Esophagus squamous epithelium (tissue), 5 donors: ENCODE measurements around the gene RHOC. TPM values are rescaled to one million over a fixed set of nuclear protein-coding genes. Genes with fewer than 3 reads are reported as not detected.
"Not testable (repeated sequence)": the region's sequence is repeated elsewhere in the genome, so short reads cannot be mapped to it uniquely, and the experiment has no call there.

ENCODE experiments used
- DNase-seq: peaks from one replicate; lab custom pipeline; 2025; lab: John Stamatoyannopoulos, UW
- H3K27ac ChIP-seq, 4 donors: fragments of 200-600 bp; sonication (generic); one replicate each; pipeline ENCODE4 v1.5.1; 2016 to 2019; ENCODE audit warnings: mild to moderate bottlenecking in 1 of 4
- H3K27me3 ChIP-seq, 4 donors: fragments of 200-600 bp; sonication (generic); 1 replicate in 3 of 4; 2 replicates in 1 of 4; pipeline versions ENCODE4 v1.5.1 to v1.6.0; 2017 to 2021; ENCODE audit warnings: antibody characterized with exemption in 1 of 4
- H3K36me3 ChIP-seq, 3 donors: fragments of 200-600 bp; sonication (generic); one replicate each; pipeline ENCODE4 v1.5.1; 2016 to 2019
- H3K4me1 ChIP-seq, 3 donors: fragments of 200-600 bp; sonication (generic); one replicate each; pipeline ENCODE4 v1.5.1; 2017 to 2019
- H3K4me3 ChIP-seq, 4 donors: fragments of 200-600 bp; sonication (generic); 1 replicate in 3 of 4; 2 replicates in 1 of 4; pipeline ENCODE4 v1.5.1; 2016 to 2019; ENCODE audit warnings: mild to moderate bottlenecking in 2 of 4, moderate library complexity in 1 of 4
- H3K9me3 ChIP-seq, 3 donors: fragments of 200-600 bp; sonication (generic); one replicate each; pipeline ENCODE4 v1.5.1; 2016 to 2019
- POLR2A ChIP-seq, 4 donors: fragments of 450-650 bp; IDR thresholded peaks; one replicate each; pipeline ENCODE4 v1.6.1; 2017; ENCODE audit warnings: antibody characterized with exemption in 4 of 4, mild to moderate bottlenecking in 4 of 4, moderate library complexity in 3 of 4
- WGBS, 2 donors: methylation state at CpG; one replicate each; pipeline ENCODE4 v1.1.5; 2018; 5-methylcytosine and 5-hydroxymethylcytosine counted together
- intact Hi-C: fragments of 100-400 bp; cut with DNase I; formaldehyde crosslinking; loops from one replicate; pipeline ENCODE4 v1.15.0; 2022
- total RNA-seq, 4 donors: library from RNA; depleted of rRNA; stranded (reverse); fragments of >200 nt; gene quantifications; one replicate each; pipeline ENCODE4 v1.1.0, GENCODE V29; 2016
- TF ChIP-seq, protein P1 (sequence below), 6 experiments: fragments of 450-650 bp in 4 of 6; fragments of 200-600 bp in 2 of 6; sonication (generic) in 2 of 6; IDR thresholded peaks; one replicate each; pipeline ENCODE4 v1.5.1; 2016 to 2019; ENCODE audit warnings: antibody characterized with exemption in 6 of 6, mild to moderate bottlenecking in 4 of 6, moderate library complexity in 4 of 6
- donor health status: DM: yes; HTN: yes; CAD: no.

Gene RHOC
- total RNA-seq, 4 donors from 2014 or later, result 49.9 to 108 (median 78.0) TPM

DNA sequence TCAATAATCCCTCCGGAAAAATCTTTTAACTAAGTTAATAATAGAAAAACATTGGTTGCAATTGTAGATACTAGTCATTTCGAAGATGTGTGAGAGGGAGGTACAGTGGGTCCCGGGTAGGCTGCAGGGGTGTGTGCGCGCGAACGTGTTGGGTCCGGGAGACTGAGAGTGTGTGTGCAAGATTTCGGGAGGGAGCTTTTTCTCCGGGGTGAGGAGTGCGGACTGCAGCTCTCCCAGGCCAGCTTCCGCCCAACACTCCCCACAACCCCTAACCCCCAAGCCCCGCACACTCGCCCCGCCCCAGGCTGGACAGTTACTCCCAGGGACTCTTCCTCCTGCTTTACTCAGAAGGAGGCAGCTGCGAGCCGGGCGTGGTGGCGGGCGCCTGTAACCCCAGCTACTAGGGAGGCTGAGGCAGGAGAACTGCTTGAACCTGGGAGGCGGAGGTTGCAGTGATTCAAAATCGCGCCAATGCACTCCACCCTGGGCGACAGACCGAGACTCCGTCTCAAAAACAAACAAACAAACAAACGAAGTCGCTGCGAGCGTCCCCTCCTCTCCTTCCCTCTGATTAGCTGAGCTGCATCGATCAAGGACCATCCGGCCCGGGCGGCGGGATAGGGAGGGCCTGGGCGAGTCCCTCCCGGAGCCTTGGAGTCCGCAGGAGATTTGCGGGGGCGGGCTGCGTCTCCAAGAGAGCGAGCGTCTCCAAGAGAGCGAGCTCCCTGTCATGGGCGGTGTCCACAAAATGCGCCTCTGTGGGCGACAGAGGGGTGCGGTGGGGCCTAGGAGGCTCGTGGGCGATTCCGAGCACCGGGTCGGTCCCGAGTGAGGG, 36.5 kb upstream of the RHOC start:
- Histone ChIP-seq H3K36me3 (no peaks in the 10 kb centered on the region), H3K4me3 (peak overlapping the region; percentile 14 to 59 (median 43)), H3K27ac (no peak overlapping the region), H3K27me3 (peaks cover 0 to 46% (median 3%) of the 10 kb centered on the region in 4 donors), H3K4me1 (peaks cover 6 to 13% (median 10%) of the 10 kb centered on the region in 3 donors), H3K9me3 (no peaks in the 10 kb centered on the region)
- no peak for DNase-seq
- WGBS, 2 donors, result 46 to 67% methylated on average over 3 to 11 of the region's 54 CpGs
- intact Hi-C loops, result no loop called here
- TF ChIP-seq, protein P1, sequence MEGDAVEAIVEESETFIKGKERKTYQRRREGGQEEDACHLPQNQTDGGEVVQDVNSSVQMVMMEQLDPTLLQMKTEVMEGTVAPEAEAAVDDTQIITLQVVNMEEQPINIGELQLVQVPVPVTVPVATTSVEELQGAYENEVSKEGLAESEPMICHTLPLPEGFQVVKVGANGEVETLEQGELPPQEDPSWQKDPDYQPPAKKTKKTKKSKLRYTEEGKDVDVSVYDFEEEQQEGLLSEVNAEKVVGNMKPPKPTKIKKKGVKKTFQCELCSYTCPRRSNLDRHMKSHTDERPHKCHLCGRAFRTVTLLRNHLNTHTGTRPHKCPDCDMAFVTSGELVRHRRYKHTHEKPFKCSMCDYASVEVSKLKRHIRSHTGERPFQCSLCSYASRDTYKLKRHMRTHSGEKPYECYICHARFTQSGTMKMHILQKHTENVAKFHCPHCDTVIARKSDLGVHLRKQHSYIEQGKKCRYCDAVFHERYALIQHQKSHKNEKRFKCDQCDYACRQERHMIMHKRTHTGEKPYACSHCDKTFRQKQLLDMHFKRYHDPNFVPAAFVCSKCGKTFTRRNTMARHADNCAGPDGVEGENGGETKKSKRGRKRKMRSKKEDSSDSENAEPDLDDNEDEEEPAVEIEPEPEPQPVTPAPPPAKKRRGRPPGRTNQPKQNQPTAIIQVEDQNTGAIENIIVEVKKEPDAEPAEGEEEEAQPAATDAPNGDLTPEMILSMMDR (IDR thresholded peaks at IDR 0.05), result no peak
- no peak for TF ChIP-seq POLR2A (IDR thresholded peaks at IDR 0.05)

DNA sequence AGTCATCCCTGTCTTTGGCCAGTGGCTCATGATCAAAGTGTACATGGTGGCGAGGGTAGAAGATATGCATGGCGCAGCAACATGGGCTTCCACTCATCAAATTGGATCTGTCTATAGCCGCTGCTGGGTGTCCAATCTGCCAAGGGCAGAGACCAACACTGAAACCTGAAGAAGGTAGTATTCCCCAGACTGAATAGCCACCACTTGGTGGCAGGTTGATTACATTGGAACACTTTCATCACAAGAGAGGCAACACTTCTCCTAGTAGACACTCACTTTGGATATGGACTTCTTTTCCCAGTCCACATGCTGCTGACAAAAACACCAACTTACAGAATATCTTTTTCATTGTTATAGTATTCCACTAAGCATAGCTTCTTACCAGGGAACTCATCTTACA, 30.6 kb upstream of the RHOC start:
- no peak overlapping the region for H3K4me3 ChIP-seq
- no peaks in the 10 kb centered on the region for H3K4me1 ChIP-seq
- WGBS, 2 donors, result 92 to 100% methylated on average over 1 to 3 of the region's 3 CpGs
- no peak overlapping the region for H3K27ac ChIP-seq
- no peaks in the 10 kb centered on the region for H3K9me3 ChIP-seq
- H3K36me3 ChIP-seq, result no peaks in the 10 kb centered on the region
- peaks cover 0 to 19% (median 0%) of the 10 kb centered on the region in 4 donors for H3K27me3 ChIP-seq
- intact Hi-C loops, result no loop called here
- TF ChIP-seq, protein P1 (IDR thresholded peaks at IDR 0.05), result no peak
- no peak for TF ChIP-seq POLR2A (IDR thresholded peaks at IDR 0.05)
- no peak for DNase-seq

DNA sequence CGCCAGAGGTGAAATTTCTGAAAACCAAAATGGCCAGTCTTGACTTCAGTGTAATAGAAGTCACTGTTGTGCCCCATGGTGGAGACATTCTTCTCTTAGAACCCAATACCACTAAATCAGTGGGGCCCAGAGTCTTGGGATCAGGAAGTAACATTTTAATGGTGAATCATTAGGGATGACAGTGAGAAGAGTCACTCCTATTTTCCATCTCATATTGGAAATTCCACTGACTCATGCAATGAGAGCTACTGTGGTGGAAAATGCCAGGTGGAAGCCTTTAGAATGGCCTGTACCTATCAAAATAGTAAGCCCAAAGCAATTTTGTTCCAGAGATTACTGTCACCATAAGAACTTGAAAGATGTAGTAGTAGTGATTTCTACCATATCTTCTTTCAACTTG, 28.8 kb upstream of the RHOC start:
- Histone ChIP-seq H3K27me3 (peaks cover 0 to 5% (median 0%) of the 10 kb centered on the region in 4 donors), H3K36me3 (no peaks in the 10 kb centered on the region), H3K4me1 (peaks cover 0 to 8% (median 0%) of the 10 kb centered on the region in 3 donors), H3K4me3 (no peak overlapping the region), H3K27ac (no peak overlapping the region), H3K9me3 (no peaks in the 10 kb centered on the region)
- no peak for DNase-seq
- TF ChIP-seq POLR2A (IDR thresholded peaks at IDR 0.05), result no peak
- TF ChIP-seq, protein P1 (IDR thresholded peaks at IDR 0.05), result no peak
- intact Hi-C loops, result no loop called here
- 93 to 100% methylated on average over 1 of the region's 1 CpG for WGBS, 2 donors

DNA sequence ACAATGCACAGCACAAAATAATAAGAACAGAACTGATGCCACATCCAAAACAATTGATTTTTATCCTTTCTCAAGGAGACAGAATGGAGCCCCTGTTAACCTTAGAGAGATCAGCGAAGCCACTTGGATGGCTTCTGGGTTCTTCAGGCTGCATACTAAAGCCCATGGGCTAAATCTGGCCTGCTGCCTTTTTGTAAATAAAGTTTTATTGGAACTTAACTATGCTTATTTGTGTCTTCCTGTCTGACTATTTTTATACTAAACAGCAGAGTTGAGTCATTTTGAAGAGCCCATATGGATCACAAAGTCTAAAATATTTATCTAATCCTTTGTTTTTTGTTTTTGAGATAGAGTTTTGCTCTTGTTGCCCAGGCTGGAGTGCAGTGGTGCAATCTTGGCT, 24.5 kb upstream of the RHOC start:
- H3K4me3 ChIP-seq, result no peak overlapping the region
- 93 to 100% methylated on average over 1 of the region's 1 CpG for WGBS, 2 donors
- H3K4me1 ChIP-seq, result peaks cover 0 to 8% (median 0%) of the 10 kb centered on the region in 3 donors
- H3K36me3 ChIP-seq, result no peaks in the 10 kb centered on the region
- no peak for DNase-seq
- H3K9me3 ChIP-seq, result no peaks in the 10 kb centered on the region
- no peak for TF ChIP-seq POLR2A (IDR thresholded peaks at IDR 0.05)
- TF ChIP-seq, protein P1 (IDR thresholded peaks at IDR 0.05), result no peak
- intact Hi-C loops, result no loop called here
- H3K27me3 ChIP-seq, result no peaks in the 10 kb centered on the region
- no peak overlapping the region for H3K27ac ChIP-seq

DNA sequence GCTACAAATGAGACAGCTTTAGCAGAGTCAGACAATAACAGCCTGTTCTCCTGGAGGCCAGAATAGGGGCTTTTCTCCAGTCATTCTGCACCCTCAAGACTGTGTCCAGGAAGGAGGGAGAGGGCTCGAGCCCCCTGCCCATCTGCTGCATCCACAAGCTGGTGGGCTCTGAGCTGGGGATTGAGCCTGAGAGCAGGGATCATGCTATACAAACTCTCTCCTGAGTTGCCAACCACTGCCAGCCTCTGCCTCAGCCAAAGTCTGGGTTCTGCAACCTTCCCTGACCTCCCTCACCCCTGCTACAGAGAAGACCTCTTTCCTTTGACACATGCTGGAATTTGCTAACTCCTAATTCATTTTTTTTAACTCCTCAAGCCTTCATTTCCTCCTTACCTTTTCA, 23.0 kb upstream of the RHOC start:
- WGBS, 2 donors, result 50 to 83% methylated on average over 1 of the region's 1 CpG
- no peaks in the 10 kb centered on the region for H3K36me3 ChIP-seq
- no peaks in the 10 kb centered on the region for H3K27me3 ChIP-seq
- H3K4me3 ChIP-seq, result no peak overlapping the region
- H3K4me1 ChIP-seq, result peaks cover 0 to 8% (median 0%) of the 10 kb centered on the region in 3 donors
- DNase-seq, result no peak
- intact Hi-C loops, result loop anchor here (10.0 kb wide), 1 partner anchor 315 kb away; no protein-coding TSS in a partner anchor
- no peak for TF ChIP-seq POLR2A (IDR thresholded peaks at IDR 0.05)
- TF ChIP-seq, protein P1 (IDR thresholded peaks at IDR 0.05), result no peak
- H3K27ac ChIP-seq, result no peak overlapping the region
- no peaks in the 10 kb centered on the region for H3K9me3 ChIP-seq

DNA sequence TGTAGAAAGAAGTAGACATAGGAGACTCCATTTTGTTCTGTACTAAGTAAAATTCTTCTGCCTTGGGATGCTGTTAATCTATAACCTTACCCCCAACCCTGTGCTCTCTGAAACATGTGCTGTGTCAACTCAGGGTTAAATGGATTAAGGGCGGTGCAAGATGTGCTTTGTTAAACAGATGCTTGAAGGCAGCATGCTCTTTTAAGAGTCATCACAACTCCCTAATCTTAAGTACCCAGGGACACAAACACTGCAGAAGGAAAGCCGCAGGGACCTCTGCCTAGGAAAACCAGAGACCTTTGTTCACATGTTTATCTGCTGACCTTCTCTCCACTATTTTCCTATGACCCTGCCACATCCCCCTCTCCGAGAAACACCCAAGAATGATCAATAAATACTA, 22.1 kb upstream of the RHOC start:
- H3K36me3 ChIP-seq, H3K4me1 ChIP-seq, H3K27me3 ChIP-seq, H3K4me3 ChIP-seq, H3K27ac ChIP-seq, DNase-seq, H3K9me3 ChIP-seq: not testable (repeated sequence)
- WGBS, 2 donors, result 79 to 82% methylated on average over 2 to 3 of the region's 3 CpGs
- intact Hi-C loops, result loop anchor here (10.0 kb wide), 1 partner anchor 316 kb away; no protein-coding TSS in a partner anchor

DNA sequence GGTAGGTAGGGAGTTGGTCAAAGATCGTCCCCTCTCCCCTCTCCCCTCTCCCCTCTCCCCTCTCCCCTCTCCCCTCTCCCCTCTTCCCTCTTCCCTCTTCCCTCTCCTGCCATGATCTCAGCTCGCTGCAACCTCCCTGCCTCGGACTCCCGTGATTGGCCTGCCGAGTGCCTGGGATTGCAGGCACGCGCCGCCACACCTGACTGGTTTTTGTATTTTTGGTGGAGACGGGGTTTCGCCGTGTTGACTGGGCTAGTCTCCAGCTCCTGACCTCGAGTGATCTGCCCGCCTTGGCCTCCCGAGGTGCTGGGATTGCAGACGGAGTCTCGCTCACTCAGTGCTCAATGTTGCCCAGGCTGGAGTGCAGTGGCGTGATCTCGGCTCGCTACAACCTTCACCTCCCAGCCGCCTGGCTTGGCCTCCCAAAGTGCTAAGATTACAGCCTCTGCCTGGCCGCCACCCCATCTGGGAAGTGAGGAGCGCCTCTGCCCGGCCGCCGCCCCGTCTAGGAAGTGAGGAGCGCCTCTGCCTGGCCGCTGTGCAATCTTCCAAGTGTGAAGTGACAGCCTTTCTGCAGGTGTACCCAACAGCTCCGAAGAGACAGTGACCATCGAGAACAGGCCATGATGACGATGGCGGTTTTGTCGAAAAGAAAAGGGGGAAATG, 21.5 kb upstream of the RHOC start:
- H3K9me3 ChIP-seq, H3K4me3 ChIP-seq, DNase-seq, H3K36me3 ChIP-seq, H3K27ac ChIP-seq, H3K27me3 ChIP-seq, H3K4me1 ChIP-seq: not testable (repeated sequence)
- WGBS, 2 donors, result 89 to 91% methylated on average over 6 to 7 of the region's 33 CpGs
- intact Hi-C loops, result loop anchor here (10.0 kb wide), 1 partner anchor 316 kb away; no protein-coding TSS in a partner anchor
